Endodermal cell (in vitro differentiated cells): ENCODE results near the gene MOB3B. TPM values are rescaled to one million over a fixed set of nuclear protein-coding genes. Genes with fewer than 3 reads are reported as not detected.
"Not testable (repeated sequence)": the region's sequence is repeated elsewhere in the genome, so short reads cannot be mapped to it uniquely, and the experiment has no call there.

Experiments
- DNase-seq: peaks from one replicate; pipeline ENCODE4 v3.0.0-alpha.2; 2017
- H3K27ac ChIP-seq: 2 replicates; pipeline ENCODE4 v1.5.1; 2013; ENCODE audit warnings: mild to moderate bottlenecking, low read depth, low read length, moderate library complexity
- H3K27me3 ChIP-seq: 2 replicates; pipeline ENCODE4 v1.6.1; 2013; ENCODE audit warnings: mild to moderate bottlenecking, low read length, moderate library complexity; ENCODE audit not compliant: insufficient read depth, control insufficient read depth, poor library complexity, severe bottlenecking
- H3K36me3 ChIP-seq: 2 replicates; pipeline ENCODE4 v1.7.0; 2013; ENCODE audit warnings: mild to moderate bottlenecking, low read length, moderate library complexity; ENCODE audit not compliant: control insufficient read depth, insufficient read depth
- H3K4me1 ChIP-seq: one replicate; pipeline ENCODE4 v1.7.0; 2013; ENCODE audit warnings: low read length; ENCODE audit not compliant: control insufficient read depth, insufficient read depth
- H3K4me3 ChIP-seq: 2 replicates; pipeline ENCODE4 v1.5.1; 2013; ENCODE audit warnings: mild to moderate bottlenecking, low read length, moderate library complexity
- H3K9ac ChIP-seq: 2 replicates; pipeline ENCODE4 v1.6.1; 2013; ENCODE audit warnings: mild to moderate bottlenecking, low read length, moderate library complexity; ENCODE audit not compliant: poor library complexity, severe bottlenecking; ENCODE audit errors: extremely low read depth
- H3K9me3 ChIP-seq: 2 replicates; pipeline ENCODE4 v1.6.1; 2013; ENCODE audit warnings: mild to moderate bottlenecking, low read length, moderate library complexity; ENCODE audit not compliant: control insufficient read depth
- H3K27ac Mint-ChIP-seq: 2 replicates; pipeline ENCODE4 v1.8.0; 2020; ENCODE audit warnings: mixed read lengths
- H3K27me3 Mint-ChIP-seq: 2 replicates; pipeline ENCODE4 v1.8.0; 2021; ENCODE audit warnings: mild to moderate bottlenecking, mixed read lengths; ENCODE audit not compliant: insufficient read depth
- H3K36me3 Mint-ChIP-seq: 2 replicates; pipeline ENCODE4 v1.8.0; 2020; ENCODE audit warnings: low read depth, mixed read lengths
- H3K4me1 Mint-ChIP-seq: 2 replicates; pipeline ENCODE4 v1.8.0; 2020; ENCODE audit warnings: mixed read lengths
- H3K4me3 Mint-ChIP-seq: 2 replicates; pipeline ENCODE4 v1.8.0; 2020; ENCODE audit warnings: mild to moderate bottlenecking, moderate library complexity, mixed read lengths
- H3K9me3 Mint-ChIP-seq: 2 replicates; pipeline ENCODE4 v1.8.0; 2020; ENCODE audit warnings: mild to moderate bottlenecking, mixed read lengths
- CTCF ChIP-seq: fragments of 200-600 bp; sonication (generic); conservative IDR thresholded peaks from 2 replicates; pipeline ENCODE4 v1.5.0; 2021; ENCODE audit warnings: antibody characterized with exemption, mild to moderate bottlenecking
- WGBS, 2 experiments: methylation state at CpG; one replicate each; pipeline versions ENCODE4 v1.1.5 to v1.1.7; 2013; ENCODE audit warnings: missing lambda C conversion rate in 2 of 2, mixed read lengths in 1 of 2; ENCODE audit not compliant: insufficient coverage in 1 of 2, insufficient read length in 1 of 2; 5-methylcytosine and 5-hydroxymethylcytosine counted together
- total RNA-seq, 2 donors: library from RNA; stranded (reverse); fragmentation: NEBNext Ultra II Directional in 1 of 2; extraction: Animal tissue kit (Norgen Biotek cat#: 25700) in 1 of 2; gene quantifications; 2 replicates in 1 of 2; 3 replicates in 1 of 2; pipeline ENCODE4 v1.2.1, GENCODE V29; 2021

The MOB3B gene
- total RNA-seq, 2 donors from 2014 or later, result 5.6 to 6.2 TPM

- no peak overlapping the region for H3K9ac ChIP-seq
- Mint-ChIP-seq H3K27ac (no peak overlapping the region), H3K36me3 (no peaks in the 10 kb centered on the region), H3K27me3 (peaks cover 14% of the 10 kb centered on the region), H3K4me3 (no peak overlapping the region), H3K4me1 (peaks cover 23% of the 10 kb centered on the region), H3K9me3 (peaks cover under 1% of the 10 kb centered on the region)
- H3K27me3 ChIP-seq, result no peaks in the 10 kb centered on the region
- no peak for TF ChIP-seq CTCF
- H3K4me1 ChIP-seq, result peaks cover 6% of the 10 kb centered on the region
- no peaks in the 10 kb centered on the region for H3K9me3 ChIP-seq
- no peak overlapping the region for H3K27ac ChIP-seq
- H3K36me3 ChIP-seq, result no peaks in the 10 kb centered on the region
- no peak for DNase-seq
- WGBS, 2 experiments, result 56% methylated on average over 1 of the region's 1 CpG; no CpG with 5 or more reads in 1 of the 2 experiments
- H3K4me3 ChIP-seq, result no peak overlapping the region
Measured at GRCh38 chr9:27422279-27422834, 107.3 kb downstream of the MOB3B start.

DNA sequence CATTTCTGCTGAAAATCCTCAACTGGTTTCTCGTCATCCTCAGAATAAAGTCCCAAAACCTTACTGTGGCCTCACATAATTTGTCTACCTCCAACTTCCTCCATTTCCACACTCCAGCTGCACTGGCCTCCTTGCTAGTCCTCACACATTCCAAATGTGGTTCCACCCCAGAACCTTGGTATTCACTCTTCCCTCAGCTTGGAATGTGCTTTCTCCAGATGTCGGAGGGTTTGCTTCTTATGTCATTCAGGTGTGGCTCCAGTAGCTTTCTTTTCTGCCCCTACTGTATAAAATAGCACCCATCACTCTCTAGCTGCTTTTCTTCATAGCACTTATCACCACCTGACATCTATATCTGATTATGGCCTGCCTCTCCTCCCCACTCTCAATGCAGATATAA, 108.0 kb downstream of the MOB3B start:
- Histone ChIP-seq H3K27me3 (no peaks in the 10 kb centered on the region), H3K27ac (no peak overlapping the region), H3K9me3 (no peaks in the 10 kb centered on the region), H3K9ac (no peak overlapping the region), H3K4me3 (no peak overlapping the region), H3K4me1 (peaks cover 5% of the 10 kb centered on the region), H3K36me3 (no peaks in the 10 kb centered on the region)
- Mint-ChIP-seq H3K27ac (no peak overlapping the region), H3K36me3 (no peaks in the 10 kb centered on the region), H3K4me3 (no peak overlapping the region), H3K9me3 (peaks cover 2% of the 10 kb centered on the region), H3K27me3 (peaks cover 14% of the 10 kb centered on the region), H3K4me1 (peaks cover 18% of the 10 kb centered on the region)
- no peak for DNase-seq
- WGBS, 2 experiments, result 85 to 94% methylated on average over 2 of the region's 2 CpGs
- no peak for TF ChIP-seq CTCF

- not testable (repeated sequence) for H3K36me3 ChIP-seq, H3K27ac Mint-ChIP-seq, DNase-seq, H3K27me3 Mint-ChIP-seq, H3K27ac ChIP-seq, H3K9ac ChIP-seq, H3K4me1 Mint-ChIP-seq, H3K4me1 ChIP-seq, H3K4me3 Mint-ChIP-seq, H3K9me3 Mint-ChIP-seq, H3K4me3 ChIP-seq, H3K9me3 ChIP-seq, H3K27me3 ChIP-seq, H3K36me3 Mint-ChIP-seq
- WGBS, 2 experiments, result 80 to 93% methylated on average over 1 to 3 of the region's 3 CpGs
Measured at GRCh38 chr9:27419558-27419957, 110.1 kb downstream of the MOB3B start.

GRCh38 chr9:27414220-27414761, 115.3 kb downstream of the MOB3B start:
- H3K9me3 Mint-ChIP-seq, result peaks cover 2% of the 10 kb centered on the region
- Histone ChIP-seq H3K27ac (no peak overlapping the region), H3K9me3 (no peaks in the 10 kb centered on the region), H3K9ac (no peak overlapping the region), H3K4me1 (no peaks in the 10 kb centered on the region), H3K4me3 (no peak overlapping the region), H3K27me3 (no peaks in the 10 kb centered on the region), H3K36me3 (no peaks in the 10 kb centered on the region)
- DNase-seq, result no peak
- H3K27ac Mint-ChIP-seq, result no peak overlapping the region
- TF ChIP-seq CTCF, result no peak
- no peaks in the 10 kb centered on the region for H3K4me1 Mint-ChIP-seq
- 80 to 86% methylated on average over 1 to 4 of the region's 4 CpGs for WGBS, 2 experiments
- no peak overlapping the region for H3K4me3 Mint-ChIP-seq
- H3K36me3 Mint-ChIP-seq, result no peaks in the 10 kb centered on the region
- no peaks in the 10 kb centered on the region for H3K27me3 Mint-ChIP-seq
